HG03432 (cell line): ENCODE measurements around the gene RAP1A.

Experiments
- ATAC-seq: cut with Tn5 transposase; IDR thresholded peaks from one replicate; pipeline ENCODE4 v1.9.1; 2021; ENCODE audit warnings: mild to moderate bottlenecking, moderate library complexity; ENCODE audit not compliant: unreplicated experiment

Gene RAP1A

GRCh38 chr1:111751906-111752575 is 132.5 kb downstream of the RAP1A start:
- ATAC-seq, result no peak

- peak; percentile 7 for ATAC-seq
Observed at GRCh38 chr1:111754984-111755330, 135.4 kb downstream of the RAP1A start.

- peak; percentile 92 for ATAC-seq
Observed at GRCh38 chr1:111755331-111756123, 135.9 kb downstream of the RAP1A start, which contains the start of gene DDX20. Gene DDX20 (plus strand): TSS chr1:111755901. CDS start chr1:111755925, 24 bp downstream.

GRCh38 chr1:111756124-111756513 is 136.5 kb downstream of the RAP1A start:
- ATAC-seq, result peak; percentile 17

- no peak for ATAC-seq
Observed at GRCh38 chr1:111758373-111758772, 138.8 kb downstream of the RAP1A start.

GRCh38 chr1:111761717-111762116 is 142.1 kb downstream of the RAP1A start:
- no peak for ATAC-seq

- ATAC-seq, result no peak
Observed at GRCh38 chr1:111762332-111762731, 142.7 kb downstream of the RAP1A start.
